Caco-2 (cell line): ENCODE data around the gene LRRC27. TPM values are rescaled to one million over a fixed set of nuclear protein-coding genes. Genes with fewer than 3 reads are reported as not detected.

Experiments used
- BruUV-seq: library from RNA; stranded (reverse); fragments of 400-500 nt; replicated peaks from 2 replicates; lab custom pipeline; 2021; lab: Mats Ljungman, UMichigan
- CTCF ChIA-PET: fragments of 300-600 bp; sonication (Branson Sonifier 250); formaldehyde crosslinking; loops from one replicate; lab custom pipeline; 2022; ENCODE audit warnings: antibody characterized with exemption; lab: Charles Lee
- POLR2A ChIA-PET: fragments of 300-600 bp; sonication (Branson Sonifier 250); formaldehyde crosslinking; loops from one replicate; lab custom pipeline; 2022; ENCODE audit warnings: antibody characterized with exemption; lab: Charles Lee
- DNase-seq, 2 experiments: peaks; one replicate each; pipeline versions ENCODE4 v3.0.0 to v3.0.0-alpha.2; 2020 to 2022
- H3K27me3 ChIP-seq: replicated peaks from 2 replicates; pipeline ENCODE4 v1.6.0; 2011; ENCODE audit warnings: low read length; ENCODE audit not compliant: control insufficient read depth, insufficient read depth
- H3K36me3 ChIP-seq: 2 replicates; pipeline ENCODE4 v1.5.1; 2011; ENCODE audit warnings: low read length; ENCODE audit not compliant: control insufficient read depth, insufficient read depth
- H3K4me1 ChIP-seq: fragments of 250-450 bp; sonication (Bioruptor Pico); 2 replicates; pipeline ENCODE4 v1.5.1; 2020; ENCODE audit warnings: mild to moderate bottlenecking
- H3K4me3 ChIP-seq: 2 replicates; pipeline ENCODE4 v1.5.1; 2011; ENCODE audit warnings: low read depth, mild to moderate bottlenecking, control low read depth, low read length
- H3K9me3 ChIP-seq: fragments of 250-450 bp; sonication (Bioruptor Pico); 2 replicates; pipeline ENCODE4 v1.5.1; 2020; ENCODE audit warnings: mild to moderate bottlenecking, moderate library complexity
- H3K27ac Mint-ChIP-seq: one replicate; pipeline ENCODE4 v1.8.0; 2022; ENCODE audit warnings: mixed read lengths; ENCODE audit not compliant: unreplicated experiment
- H3K27me3 Mint-ChIP-seq: one replicate; pipeline ENCODE4 v1.8.0; 2022; ENCODE audit warnings: mixed read lengths; ENCODE audit not compliant: insufficient read depth, unreplicated experiment
- H3K36me3 Mint-ChIP-seq: one replicate; pipeline ENCODE4 v1.8.0; 2022; ENCODE audit warnings: mild to moderate bottlenecking, mixed read lengths; ENCODE audit not compliant: insufficient read depth, unreplicated experiment
- H3K4me1 Mint-ChIP-seq: one replicate; pipeline ENCODE4 v1.8.0; 2022; ENCODE audit warnings: low read depth, mixed read lengths; ENCODE audit not compliant: unreplicated experiment
- H3K4me3 Mint-ChIP-seq: one replicate; pipeline ENCODE4 v1.8.0; 2022; ENCODE audit warnings: mild to moderate bottlenecking, moderate library complexity, mixed read lengths; ENCODE audit not compliant: unreplicated experiment
- H3K9me3 Mint-ChIP-seq: one replicate; pipeline ENCODE4 v1.8.0; 2022; ENCODE audit warnings: mixed read lengths; ENCODE audit not compliant: unreplicated experiment
- intact Hi-C: fragments of 100-400 bp; cut with micrococcal nuclease; formaldehyde crosslinking; loops from one replicate; pipeline ENCODE4 v1.10.0; 2022; ENCODE audit not compliant: unreplicated experiment
- total RNA-seq: library from RNA; stranded (reverse); gene quantifications from 2 replicates; pipeline ENCODE4 v1.2.3, GENCODE V29; 2022
- TF ChIP-seq, protein P1 (sequence below), 2 experiments: fragments of 200-600 bp in 1 of 2; IDR thresholded peaks; 1 replicate in 1 of 2; 2 replicates in 1 of 2; pipeline versions ENCODE4 v1.5.1 to v1.8.0; 2011 to 2022; ENCODE audit warnings: antibody characterized with exemption in 1 of 2, control low read depth in 1 of 2, inconsistent platforms in 1 of 2, low read depth in 1 of 2, low read length in 1 of 2, mild to moderate bottlenecking in 1 of 2, moderate library complexity in 1 of 2; ENCODE audit not compliant: insufficient read depth in 1 of 2, severe bottlenecking in 1 of 2, unreplicated experiment in 1 of 2

LRRC27 gene
- total RNA-seq, 1 experiment from 2014 or later = 11.7 TPM

GRCh38 chr10:132392184-132392800 is 60.3 kb downstream of the LRRC27 start:
- no peaks in the 10 kb centered on the region for H3K9me3 ChIP-seq
- Mint-ChIP-seq H3K27ac (peak overlapping the region; percentile 14), H3K4me3 (no peak overlapping the region), H3K27me3 (no peaks in the 10 kb centered on the region), H3K4me1 (no peaks in the 10 kb centered on the region), H3K9me3 (peaks cover 14% of the 10 kb centered on the region), H3K36me3 (no peaks in the 10 kb centered on the region)
- POLR2A ChIA-PET = no interaction called here
- no peak overlapping the region for H3K4me3 ChIP-seq
- BruUV-seq = no TSS peak
- no peaks in the 10 kb centered on the region for H3K36me3 ChIP-seq
- peaks cover 19% of the 10 kb centered on the region for H3K4me1 ChIP-seq
- H3K27me3 ChIP-seq = no peaks in the 10 kb centered on the region
- CTCF ChIA-PET = no interaction called here
- DNase-seq = no peak
- intact Hi-C loops = no loop called here
- TF ChIP-seq, protein P1, sequence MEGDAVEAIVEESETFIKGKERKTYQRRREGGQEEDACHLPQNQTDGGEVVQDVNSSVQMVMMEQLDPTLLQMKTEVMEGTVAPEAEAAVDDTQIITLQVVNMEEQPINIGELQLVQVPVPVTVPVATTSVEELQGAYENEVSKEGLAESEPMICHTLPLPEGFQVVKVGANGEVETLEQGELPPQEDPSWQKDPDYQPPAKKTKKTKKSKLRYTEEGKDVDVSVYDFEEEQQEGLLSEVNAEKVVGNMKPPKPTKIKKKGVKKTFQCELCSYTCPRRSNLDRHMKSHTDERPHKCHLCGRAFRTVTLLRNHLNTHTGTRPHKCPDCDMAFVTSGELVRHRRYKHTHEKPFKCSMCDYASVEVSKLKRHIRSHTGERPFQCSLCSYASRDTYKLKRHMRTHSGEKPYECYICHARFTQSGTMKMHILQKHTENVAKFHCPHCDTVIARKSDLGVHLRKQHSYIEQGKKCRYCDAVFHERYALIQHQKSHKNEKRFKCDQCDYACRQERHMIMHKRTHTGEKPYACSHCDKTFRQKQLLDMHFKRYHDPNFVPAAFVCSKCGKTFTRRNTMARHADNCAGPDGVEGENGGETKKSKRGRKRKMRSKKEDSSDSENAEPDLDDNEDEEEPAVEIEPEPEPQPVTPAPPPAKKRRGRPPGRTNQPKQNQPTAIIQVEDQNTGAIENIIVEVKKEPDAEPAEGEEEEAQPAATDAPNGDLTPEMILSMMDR (IDR thresholded peaks at IDR 0.05; ENCODE audit: insufficient read depth in 1 of 2, low read depth in 1 of 2, low read length in 1 of 2, severe bottlenecking in 1 of 2, unreplicated experiment in 1 of 2) = no peak

DNA sequence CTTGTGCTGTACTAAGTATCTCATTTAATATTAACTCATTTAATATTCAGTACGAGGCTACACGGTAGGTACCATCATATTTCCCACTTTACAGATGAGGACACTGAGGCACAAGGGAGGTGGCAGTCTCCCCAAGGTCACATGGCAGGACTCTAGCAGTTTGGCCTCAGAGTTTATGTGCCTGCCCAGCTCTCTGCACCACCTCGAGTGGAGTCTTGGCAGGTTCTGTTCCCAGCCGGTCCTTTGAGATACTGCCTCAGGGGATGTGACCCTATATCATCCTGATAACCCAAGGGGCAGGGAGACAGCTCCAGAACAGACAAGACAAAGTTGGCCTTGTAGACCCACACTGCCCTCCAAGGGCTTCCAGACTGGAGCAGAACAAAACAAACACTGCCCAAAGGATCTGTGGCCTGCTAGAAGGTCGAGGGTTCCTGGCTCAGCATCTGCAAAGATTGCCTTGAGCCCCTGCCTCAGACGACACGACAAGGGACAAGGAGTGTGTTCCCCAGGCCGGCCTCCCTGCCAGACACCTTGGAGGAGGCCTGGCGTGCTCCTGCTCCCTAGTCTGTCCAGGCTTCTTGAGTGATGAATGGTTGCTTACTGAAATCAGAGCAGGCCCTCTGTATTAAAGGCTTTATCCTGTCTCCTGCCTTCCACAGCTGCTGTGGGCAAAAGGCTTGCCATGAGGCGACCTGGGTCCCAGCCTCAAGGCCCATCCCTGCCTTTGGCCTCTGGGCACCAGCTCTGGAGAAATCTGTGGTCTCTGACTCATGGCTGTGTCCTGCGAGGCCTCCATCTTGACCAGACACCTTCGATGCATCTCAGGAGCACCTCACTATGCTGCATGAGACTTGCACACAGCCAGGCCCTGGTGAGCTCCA is 61.1 kb downstream of the LRRC27 start:
- CTCF ChIA-PET = no interaction called here
- H3K27ac Mint-ChIP-seq = no peak overlapping the region
- Histone ChIP-seq H3K36me3 (no peaks in the 10 kb centered on the region), H3K9me3 (no peaks in the 10 kb centered on the region), H3K4me3 (no peak overlapping the region), H3K4me1 (peaks cover 20% of the 10 kb centered on the region), H3K27me3 (no peaks in the 10 kb centered on the region)
- DNase-seq = no peak
- intact Hi-C loops = no loop called here
- no peaks in the 10 kb centered on the region for H3K36me3 Mint-ChIP-seq
- no peak overlapping the region for H3K4me3 Mint-ChIP-seq
- H3K4me1 Mint-ChIP-seq = no peaks in the 10 kb centered on the region
- POLR2A ChIA-PET = no interaction called here
- no peaks in the 10 kb centered on the region for H3K27me3 Mint-ChIP-seq
- no TSS peak for BruUV-seq
- TF ChIP-seq, protein P1 (IDR thresholded peaks at IDR 0.05; ENCODE audit: insufficient read depth in 1 of 2, low read depth in 1 of 2, low read length in 1 of 2, severe bottlenecking in 1 of 2, unreplicated experiment in 1 of 2) = no peak
- H3K9me3 Mint-ChIP-seq = peaks cover 14% of the 10 kb centered on the region

- H3K36me3 Mint-ChIP-seq = peaks cover under 1% of the 10 kb centered on the region
- H3K4me1 Mint-ChIP-seq = no peaks in the 10 kb centered on the region
- H3K4me3 Mint-ChIP-seq = no peak overlapping the region
- TF ChIP-seq, protein P1 (IDR thresholded peaks at IDR 0.05; ENCODE audit: insufficient read depth in 1 of 2, low read depth in 1 of 2, low read length in 1 of 2, severe bottlenecking in 1 of 2, unreplicated experiment in 1 of 2) = no peak
- intact Hi-C loops = no loop called here
- H3K9me3 ChIP-seq = no peaks in the 10 kb centered on the region
- BruUV-seq = no TSS peak
- no peaks in the 10 kb centered on the region for H3K27me3 Mint-ChIP-seq
- peaks cover 14% of the 10 kb centered on the region for H3K9me3 Mint-ChIP-seq
- H3K27me3 ChIP-seq = no peaks in the 10 kb centered on the region
- H3K36me3 ChIP-seq = no peaks in the 10 kb centered on the region
- peaks cover 27% of the 10 kb centered on the region for H3K4me1 ChIP-seq
- H3K27ac Mint-ChIP-seq = no peak overlapping the region
- ChIA-PET POLR2A (no interaction called here), CTCF (no interaction called here)
- DNase-seq = no peak
- no peak overlapping the region for H3K4me3 ChIP-seq
These were observed 61.7 kb downstream of the LRRC27 start for GRCh38 chr10:132393695-132394181.
